ENCODE measurements around the gene SLFN11.

DNA sequence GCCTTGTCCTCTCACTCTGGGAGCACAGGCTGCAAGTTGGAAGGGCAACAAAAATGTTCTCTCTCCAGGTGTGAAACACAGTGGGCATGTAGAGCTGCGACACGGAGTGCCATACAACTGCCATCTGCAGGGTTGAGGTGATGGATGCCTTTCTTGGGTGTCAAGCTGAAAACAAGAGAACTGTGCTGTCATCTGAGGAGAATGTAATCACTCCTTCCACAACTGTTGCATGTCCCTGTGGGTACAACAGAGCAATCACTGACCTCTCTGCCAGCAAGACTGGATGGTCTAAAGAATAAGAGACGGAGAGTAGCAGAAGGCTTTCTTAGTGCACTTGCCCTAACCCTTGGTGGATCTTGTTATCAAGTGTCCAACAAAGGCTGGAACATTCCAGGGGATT lies 29.2 kb downstream of the SLFN11 start:
- TF ChIP-seq, protein P1, sequence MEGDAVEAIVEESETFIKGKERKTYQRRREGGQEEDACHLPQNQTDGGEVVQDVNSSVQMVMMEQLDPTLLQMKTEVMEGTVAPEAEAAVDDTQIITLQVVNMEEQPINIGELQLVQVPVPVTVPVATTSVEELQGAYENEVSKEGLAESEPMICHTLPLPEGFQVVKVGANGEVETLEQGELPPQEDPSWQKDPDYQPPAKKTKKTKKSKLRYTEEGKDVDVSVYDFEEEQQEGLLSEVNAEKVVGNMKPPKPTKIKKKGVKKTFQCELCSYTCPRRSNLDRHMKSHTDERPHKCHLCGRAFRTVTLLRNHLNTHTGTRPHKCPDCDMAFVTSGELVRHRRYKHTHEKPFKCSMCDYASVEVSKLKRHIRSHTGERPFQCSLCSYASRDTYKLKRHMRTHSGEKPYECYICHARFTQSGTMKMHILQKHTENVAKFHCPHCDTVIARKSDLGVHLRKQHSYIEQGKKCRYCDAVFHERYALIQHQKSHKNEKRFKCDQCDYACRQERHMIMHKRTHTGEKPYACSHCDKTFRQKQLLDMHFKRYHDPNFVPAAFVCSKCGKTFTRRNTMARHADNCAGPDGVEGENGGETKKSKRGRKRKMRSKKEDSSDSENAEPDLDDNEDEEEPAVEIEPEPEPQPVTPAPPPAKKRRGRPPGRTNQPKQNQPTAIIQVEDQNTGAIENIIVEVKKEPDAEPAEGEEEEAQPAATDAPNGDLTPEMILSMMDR (IDR thresholded peaks at IDR 0.05): no peak
- TF ChIP-seq ZFX (IDR thresholded peaks at IDR 0.05; ENCODE audit: borderline replicate concordance): no peak

All from 22Rv1 (cell line).